Measurements from ENCODE around the gene ESR1.

ESR1 gene

GRCh38 chr6:152091851-152092341, 284.4 kb downstream of the ESR1 start:
- TF ChIP-seq, protein P1, sequence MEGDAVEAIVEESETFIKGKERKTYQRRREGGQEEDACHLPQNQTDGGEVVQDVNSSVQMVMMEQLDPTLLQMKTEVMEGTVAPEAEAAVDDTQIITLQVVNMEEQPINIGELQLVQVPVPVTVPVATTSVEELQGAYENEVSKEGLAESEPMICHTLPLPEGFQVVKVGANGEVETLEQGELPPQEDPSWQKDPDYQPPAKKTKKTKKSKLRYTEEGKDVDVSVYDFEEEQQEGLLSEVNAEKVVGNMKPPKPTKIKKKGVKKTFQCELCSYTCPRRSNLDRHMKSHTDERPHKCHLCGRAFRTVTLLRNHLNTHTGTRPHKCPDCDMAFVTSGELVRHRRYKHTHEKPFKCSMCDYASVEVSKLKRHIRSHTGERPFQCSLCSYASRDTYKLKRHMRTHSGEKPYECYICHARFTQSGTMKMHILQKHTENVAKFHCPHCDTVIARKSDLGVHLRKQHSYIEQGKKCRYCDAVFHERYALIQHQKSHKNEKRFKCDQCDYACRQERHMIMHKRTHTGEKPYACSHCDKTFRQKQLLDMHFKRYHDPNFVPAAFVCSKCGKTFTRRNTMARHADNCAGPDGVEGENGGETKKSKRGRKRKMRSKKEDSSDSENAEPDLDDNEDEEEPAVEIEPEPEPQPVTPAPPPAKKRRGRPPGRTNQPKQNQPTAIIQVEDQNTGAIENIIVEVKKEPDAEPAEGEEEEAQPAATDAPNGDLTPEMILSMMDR (conservative IDR thresholded peaks at IDR 0.05; ENCODE audit: control insufficient read depth, insufficient read depth, low read depth, low read length) = no peak
- no peak overlapping the region for H3K4me3 ChIP-seq (ENCODE audit: control insufficient read depth, low read depth, low read length)
- DNase-seq (ENCODE audit: low read depth) = peak; percentile 78

GRCh38 chr6:152093711-152094110, 286.2 kb downstream of the ESR1 start:
- DNase-seq (ENCODE audit: low read depth) = peak; percentile 24
- H3K4me3 ChIP-seq (ENCODE audit: control insufficient read depth, low read depth, low read length) = no peak overlapping the region
- TF ChIP-seq, protein P1 (conservative IDR thresholded peaks at IDR 0.05; ENCODE audit: control insufficient read depth, insufficient read depth, low read depth, low read length) = no peak

GRCh38 chr6:152094276-152094675, 286.8 kb downstream of the ESR1 start:
- H3K4me3 ChIP-seq (ENCODE audit: control insufficient read depth, low read depth, low read length) = no peak overlapping the region
- no peak for DNase-seq (ENCODE audit: low read depth)
- TF ChIP-seq, protein P1 (conservative IDR thresholded peaks at IDR 0.05; ENCODE audit: control insufficient read depth, insufficient read depth, low read depth, low read length) = no peak

DNA sequence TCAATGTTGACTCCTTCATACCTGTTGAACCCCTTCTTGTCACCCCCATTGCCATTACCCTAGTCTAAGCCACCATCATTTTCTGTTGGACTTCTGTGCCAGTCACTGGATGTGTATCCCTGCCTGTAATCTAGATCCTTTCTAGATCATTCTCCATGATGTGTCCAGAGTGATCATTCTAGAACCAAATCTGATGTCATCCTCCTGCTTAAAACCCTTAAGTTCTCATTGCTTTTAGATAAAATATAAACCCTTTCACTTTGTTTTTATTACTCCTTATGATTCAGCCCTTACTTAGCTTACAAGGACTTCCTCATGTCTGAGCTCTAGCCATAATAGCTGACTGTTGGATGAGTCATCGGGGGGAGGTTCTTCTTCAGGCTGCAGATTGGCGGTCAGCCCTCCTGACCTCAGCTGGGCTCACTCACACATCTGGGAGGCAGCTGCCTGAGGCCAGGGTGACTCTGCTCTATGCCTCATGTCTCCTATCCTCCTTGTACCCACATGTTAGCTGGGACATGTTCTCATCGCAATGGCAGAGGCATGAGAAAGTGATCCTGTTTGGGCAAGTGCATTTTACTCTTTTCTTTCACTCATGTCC, 287.6 kb downstream of the ESR1 start:
- TF ChIP-seq, protein P1 (conservative IDR thresholded peaks at IDR 0.05; ENCODE audit: control insufficient read depth, insufficient read depth, low read depth, low read length) = no peak
- DNase-seq (ENCODE audit: low read depth) = peak; percentile 100
- no peak overlapping the region for H3K4me3 ChIP-seq (ENCODE audit: control insufficient read depth, low read depth, low read length)

- no peak overlapping the region for H3K4me3 ChIP-seq (ENCODE audit: control insufficient read depth, low read depth, low read length)
- peak; percentile 94 for DNase-seq (ENCODE audit: low read depth)
- TF ChIP-seq, protein P1 (conservative IDR thresholded peaks at IDR 0.05; ENCODE audit: control insufficient read depth, insufficient read depth, low read depth, low read length) = peak; percentile 22
Measured at GRCh38 chr6:152096863-152097496, 289.5 kb downstream of the ESR1 start.

DNA sequence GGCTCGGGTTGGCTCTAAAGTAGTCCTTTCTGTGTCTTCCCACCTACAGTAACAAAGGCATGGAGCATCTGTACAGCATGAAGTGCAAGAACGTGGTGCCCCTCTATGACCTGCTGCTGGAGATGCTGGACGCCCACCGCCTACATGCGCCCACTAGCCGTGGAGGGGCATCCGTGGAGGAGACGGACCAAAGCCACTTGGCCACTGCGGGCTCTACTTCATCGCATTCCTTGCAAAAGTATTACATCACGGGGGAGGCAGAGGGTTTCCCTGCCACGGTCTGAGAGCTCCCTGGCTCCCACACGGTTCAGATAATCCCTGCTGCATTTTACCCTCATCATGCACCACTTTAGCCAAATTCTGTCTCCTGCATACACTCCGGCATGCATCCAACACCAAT, 291.2 kb downstream of the ESR1 start:
- TF ChIP-seq, protein P1 (conservative IDR thresholded peaks at IDR 0.05; ENCODE audit: control insufficient read depth, insufficient read depth, low read depth, low read length) = no peak
- no peak for DNase-seq (ENCODE audit: low read depth)
- H3K4me3 ChIP-seq (ENCODE audit: control insufficient read depth, low read depth, low read length) = no peak overlapping the region
